Smooth muscle cell of the brain vasculature (primary cell): Measurements from ENCODE around the gene CIB4.

ENCODE experiments used
- DNase-seq: peaks from one replicate; pipeline ENCODE4 v3.0.0-alpha.2; 2012; ENCODE audit warnings: low read depth, low spot score

CIB4 gene

DNA sequence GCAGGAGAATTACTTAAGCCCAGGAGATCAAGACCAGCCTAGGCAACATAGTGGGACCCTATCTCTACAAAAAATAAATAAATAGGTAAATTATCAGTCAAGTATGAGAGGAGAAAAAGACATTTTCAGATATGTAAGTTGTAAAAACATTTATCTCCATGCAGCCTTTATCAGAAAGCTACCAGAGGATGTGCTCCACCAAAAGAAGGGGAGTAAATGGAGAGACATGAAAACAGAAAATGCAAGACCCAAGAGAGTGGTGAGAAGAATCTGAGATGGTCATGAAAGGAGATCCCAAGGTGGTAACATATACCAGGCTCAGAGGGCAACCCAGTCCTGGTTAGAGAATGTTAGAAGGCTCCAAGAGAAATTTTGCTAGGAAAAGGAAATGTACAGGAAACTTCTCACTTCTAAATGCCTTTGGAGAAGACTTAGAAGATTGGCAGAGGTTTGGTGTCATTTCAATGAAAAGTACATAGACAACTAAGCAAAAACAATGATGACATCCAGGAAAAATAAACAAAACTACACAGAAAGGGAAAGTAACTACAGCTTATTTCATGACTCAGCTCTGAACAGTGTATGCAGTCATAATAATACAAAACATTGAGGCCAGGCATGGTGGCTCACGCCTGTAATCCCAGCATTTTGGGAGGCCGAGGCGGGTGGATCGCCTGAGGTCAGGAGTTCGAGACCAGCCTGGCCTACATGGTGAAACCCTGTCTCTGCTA is 19.5 kb downstream of the CIB4 start:
- DNase-seq, result no peak

- no peak for DNase-seq
Observed at GRCh38 chr2:26620031-26620605, 21.0 kb downstream of the CIB4 start.

- DNase-seq, result no peak
Observed at GRCh38 chr2:26619521-26619951, 21.6 kb downstream of the CIB4 start.

DNA sequence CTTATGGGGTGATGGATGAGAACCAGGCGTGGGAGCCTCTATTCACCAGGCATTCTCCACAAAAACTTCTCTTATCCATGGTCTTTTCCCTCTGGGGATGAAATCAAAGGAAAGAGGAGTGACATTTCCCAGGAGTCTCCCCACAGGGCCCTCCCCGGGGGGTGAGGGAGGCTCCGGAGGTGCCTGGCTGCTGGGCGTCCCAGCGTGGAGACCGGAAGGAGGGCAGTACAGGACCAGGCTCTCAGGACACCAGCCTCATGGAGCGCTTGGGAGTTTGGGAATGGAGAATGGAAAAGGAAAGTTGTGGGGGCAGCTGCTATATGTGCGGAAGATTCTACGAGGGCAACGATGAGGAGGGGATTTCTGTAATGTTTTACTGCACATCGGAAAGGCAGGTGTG is 22.1 kb downstream of the CIB4 start:
- no peak for DNase-seq

- no peak for DNase-seq
Observed at GRCh38 chr2:26618611-26619010, 22.6 kb downstream of the CIB4 start.

DNA sequence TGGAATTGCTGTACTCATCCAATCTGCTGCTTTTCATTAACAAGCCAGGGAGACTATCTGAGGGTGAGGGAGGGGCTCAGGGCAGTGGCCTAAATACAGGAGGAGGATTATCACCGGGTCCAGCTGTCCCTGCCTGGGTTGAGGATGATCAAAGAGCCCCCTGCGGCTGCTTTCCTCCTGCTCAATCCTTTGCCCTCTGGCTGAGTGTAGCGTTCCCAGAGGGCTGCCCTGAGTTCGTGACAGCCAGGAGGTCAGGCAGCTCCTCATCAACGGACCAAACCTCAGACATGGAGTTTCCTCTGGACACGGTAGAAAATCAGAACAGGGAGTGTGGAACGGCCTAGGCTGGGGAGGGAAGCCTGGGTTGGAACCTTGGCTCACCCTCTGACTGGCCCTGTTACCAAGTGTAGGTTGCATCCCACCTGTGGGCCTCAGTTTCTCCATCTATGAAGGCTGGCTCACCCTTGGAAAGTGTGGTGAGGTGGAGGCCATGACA is 23.5 kb downstream of the CIB4 start:
- DNase-seq, result no peak

- DNase-seq, result no peak
Observed at GRCh38 chr2:26616706-26617587, 24.2 kb downstream of the CIB4 start.

DNA sequence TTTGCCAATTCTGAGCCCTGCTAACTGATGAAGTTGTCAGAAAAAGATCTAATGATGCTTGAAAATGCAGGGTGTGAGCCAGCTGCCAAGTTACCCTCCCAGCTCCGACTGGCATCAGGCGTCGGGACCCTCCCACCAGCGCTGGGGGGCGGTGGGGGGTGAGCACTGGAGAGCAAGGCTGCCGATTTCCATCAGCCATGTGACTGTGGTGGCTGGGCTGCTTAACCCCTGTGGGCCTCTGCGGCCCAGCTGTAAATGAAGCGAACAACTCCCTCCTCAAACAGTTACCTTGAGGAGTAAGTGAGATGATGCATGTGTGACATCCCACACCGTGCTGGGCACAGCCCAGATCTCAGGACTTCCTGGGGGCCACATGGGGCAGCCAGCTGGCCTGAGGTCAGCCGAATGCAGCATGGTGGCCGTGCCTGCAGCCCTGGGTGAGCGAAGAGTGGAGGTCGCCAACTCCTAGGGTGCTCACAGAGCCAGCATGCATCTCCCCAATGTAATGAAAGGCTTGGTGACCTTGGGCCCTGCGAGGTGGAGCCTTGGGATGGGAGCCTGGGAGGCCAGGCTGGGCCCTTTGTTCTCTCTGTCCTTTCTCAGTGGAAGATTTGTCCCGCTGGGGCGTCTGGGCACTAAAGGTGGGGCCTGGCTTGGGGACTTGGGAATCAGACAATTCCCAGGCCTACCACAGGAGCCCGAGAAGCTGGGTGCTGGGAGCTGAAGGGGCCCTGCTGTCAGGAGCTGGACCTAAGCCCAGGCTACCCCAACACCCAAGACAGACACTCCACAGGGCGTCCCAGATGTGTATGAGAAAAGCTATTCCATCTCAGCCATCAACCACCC is 25.1 kb downstream of the CIB4 start:
- no peak for DNase-seq

DNA sequence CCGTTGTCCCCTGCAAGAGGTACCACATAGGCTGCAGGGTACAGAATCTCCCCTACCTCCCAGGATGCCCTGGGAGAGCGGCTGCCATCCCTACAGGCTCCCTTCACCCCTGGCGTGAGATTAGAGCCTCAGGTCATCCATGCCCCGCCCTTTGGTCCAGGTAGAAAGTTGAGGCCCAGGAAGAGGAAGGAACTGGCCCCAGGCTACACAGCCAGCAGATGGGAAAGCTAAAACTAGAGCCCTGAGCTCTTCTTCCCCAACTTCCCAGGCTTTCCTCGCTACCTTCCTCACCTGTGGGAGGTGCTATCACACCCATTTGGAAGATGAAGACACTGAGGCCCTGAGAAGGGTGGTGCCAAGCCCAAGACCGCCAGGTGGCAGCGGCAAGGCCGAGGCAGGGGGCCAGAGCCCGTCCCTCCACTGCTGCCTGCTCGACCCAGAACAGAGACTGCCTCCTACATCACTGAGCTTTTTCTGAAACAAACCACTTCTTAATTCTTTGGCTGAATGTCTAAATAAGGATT is 25.8 kb downstream of the CIB4 start:
- DNase-seq, result no peak

GRCh38 chr2:26614216-26615138 is 26.7 kb downstream of the CIB4 start:
- no peak for DNase-seq

- peak; percentile 20 for DNase-seq
Observed at GRCh38 chr2:26613241-26614215, 27.6 kb downstream of the CIB4 start.

- DNase-seq, result no peak
Observed at GRCh38 chr2:26612522-26613240, 28.5 kb downstream of the CIB4 start.

- no peak for DNase-seq
Observed at GRCh38 chr2:26612034-26612433, 29.1 kb downstream of the CIB4 start.

DNA sequence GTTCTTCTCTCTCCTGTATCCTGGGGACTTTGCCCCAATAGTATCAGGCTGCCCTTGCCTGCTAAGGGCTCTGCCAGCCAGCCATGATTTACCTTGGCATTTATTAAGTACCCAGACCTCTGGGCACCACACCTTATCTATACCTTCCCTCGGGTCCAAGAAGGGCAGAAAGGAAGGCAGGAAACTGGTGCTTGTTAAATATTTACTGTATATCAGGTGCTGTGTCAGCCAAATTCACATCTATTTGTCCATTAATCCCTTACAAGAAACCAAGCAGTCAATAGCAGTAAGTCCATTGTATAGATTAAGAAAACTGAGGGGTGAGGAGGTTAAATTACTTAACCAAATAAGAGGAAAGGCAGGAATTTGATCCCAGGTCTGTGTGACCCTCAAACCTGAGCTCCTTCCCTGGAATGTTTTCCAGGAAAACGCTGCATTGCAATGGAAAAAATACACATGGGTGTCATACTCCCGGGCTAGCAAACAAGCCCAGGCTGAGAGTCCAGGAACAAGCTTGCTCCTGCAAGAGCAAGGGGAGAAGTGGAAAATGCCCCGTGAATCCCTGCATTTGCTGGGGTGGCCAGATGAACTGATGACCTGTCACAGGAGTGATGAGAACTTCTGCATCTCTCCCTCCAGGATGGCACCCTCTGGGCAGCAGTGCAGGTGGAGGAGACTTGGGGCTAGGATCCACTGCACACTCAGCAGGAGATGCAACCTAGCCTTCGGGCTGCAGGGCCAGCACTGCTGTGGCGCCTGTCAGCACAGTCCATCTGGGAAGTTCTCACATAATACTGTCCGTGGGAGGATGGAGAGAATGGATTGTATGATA is 30.4 kb downstream of the CIB4 start:
- no peak for DNase-seq

- no peak for DNase-seq
Observed at GRCh38 chr2:26609839-26610277, 31.3 kb downstream of the CIB4 start.

- no peak for DNase-seq
Observed at GRCh38 chr2:26609205-26609631, 31.9 kb downstream of the CIB4 start.

- no peak for DNase-seq
Observed at GRCh38 chr2:26608557-26608956, 32.6 kb downstream of the CIB4 start.
